Islet of Langerhans (tissue), 1 donor: ENCODE measurements around the gene CD101.
A peak's percentile ranks its signal among the peaks of the same experiment; 100 is the strongest.

Experiments
- FAIRE-seq: peaks from one replicate; lab custom pipeline; 2011; peaks lifted over from hg19 to GRCh38; lab: Jason Lieb, UNC

CD101 gene

GRCh38 chr1:117051224-117052064 lies 49.9 kb downstream of the CD101 start:
- no peak for FAIRE-seq

GRCh38 chr1:117054068-117054467 lies 52.5 kb downstream of the CD101 start:
- no peak for FAIRE-seq

- no peak for FAIRE-seq
Measured at GRCh38 chr1:117058810-117059209, 57.2 kb downstream of the CD101 start.

- no peak for FAIRE-seq
Measured at GRCh38 chr1:117059334-117059677, 57.7 kb downstream of the CD101 start.

GRCh38 chr1:117059678-117060440 lies 58.3 kb downstream of the CD101 start, which contains the start of gene TTF2:
TTF2 (plus strand) TSS chr1:117060326; CDS start chr1:117060347, 21 bp downstream.
- peak; percentile 97 for FAIRE-seq

- no peak for FAIRE-seq
Measured at GRCh38 chr1:117060441-117061317, 59.1 kb downstream of the CD101 start.

- FAIRE-seq, result no peak
Measured at GRCh38 chr1:117061986-117062415, 60.4 kb downstream of the CD101 start.

GRCh38 chr1:117066367-117066766 lies 64.8 kb downstream of the CD101 start:
- FAIRE-seq, result no peak

GRCh38 chr1:117067533-117068370 lies 66.2 kb downstream of the CD101 start:
- no peak for FAIRE-seq

GRCh38 chr1:117068580-117068979 lies 67.0 kb downstream of the CD101 start:
- no peak for FAIRE-seq

GRCh38 chr1:117069220-117069844 lies 67.8 kb downstream of the CD101 start:
- FAIRE-seq, result no peak

GRCh38 chr1:117070124-117070523 lies 68.6 kb downstream of the CD101 start:
- no peak for FAIRE-seq

- no peak for FAIRE-seq
Measured at GRCh38 chr1:117076648-117077047, 75.1 kb downstream of the CD101 start.

- no peak for FAIRE-seq
Measured at GRCh38 chr1:117077267-117077666, 75.7 kb downstream of the CD101 start.

- FAIRE-seq, result no peak
Measured at GRCh38 chr1:117079737-117080136, 78.2 kb downstream of the CD101 start.

GRCh38 chr1:117084231-117084630 lies 82.7 kb downstream of the CD101 start:
- no peak for FAIRE-seq
